ENCODE measurements around the gene PSMD8. TPM values are rescaled to one million over a fixed set of nuclear protein-coding genes. Genes with fewer than 3 reads are reported as not detected.
"Not testable (repeated sequence)": the region's sequence is repeated elsewhere in the genome, so short reads cannot be mapped to it uniquely, and the experiment has no call there.

Gene PSMD8
- total RNA-seq, 1 experiment from 2014 or later: 195 TPM

DNA sequence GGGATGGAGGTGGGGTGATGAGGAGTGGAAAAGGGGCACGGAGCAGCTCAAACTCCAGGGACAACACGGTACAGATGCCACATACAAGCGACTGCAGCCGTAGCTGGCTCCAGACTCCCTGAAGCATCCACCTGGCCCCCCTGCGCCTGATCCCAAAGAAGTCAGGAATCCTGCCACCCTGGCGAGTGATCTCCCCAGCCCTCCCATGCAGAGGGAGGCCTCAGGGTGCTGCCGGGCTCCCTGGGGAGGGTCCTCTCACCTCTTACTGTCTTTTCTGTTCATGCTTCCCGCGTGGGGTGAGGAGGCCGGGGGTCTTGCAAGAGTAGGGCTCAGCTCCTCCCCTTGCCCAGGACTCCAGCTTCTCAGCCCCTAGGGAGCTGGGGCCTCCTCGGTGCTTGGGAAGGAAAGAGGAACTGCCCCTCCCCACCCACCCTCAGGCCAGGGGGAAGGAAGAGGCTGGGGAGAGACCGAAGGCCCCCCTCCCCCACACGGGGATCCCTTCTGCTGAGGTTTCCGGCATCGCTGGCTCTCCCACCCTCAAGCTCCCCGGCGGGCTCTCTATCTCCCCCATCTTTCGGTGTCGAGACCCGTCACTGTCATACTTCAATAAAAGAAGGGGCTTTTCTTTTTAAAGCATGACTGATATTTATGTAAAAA is 51.6 kb downstream of the PSMD8 start, which contains the start of gene RASGRP4:
Gene RASGRP4, minus strand, starts transcription at position 410 of the 657 bp plus-strand sequence. Its CDS starts 128 bp downstream, at position 282.
- H3K9ac ChIP-seq (ENCODE audit: low read length): no peak within 1 kb of the TSS
- no peaks in the 10 kb centered on the region for H4K20me1 ChIP-seq (ENCODE audit: insufficient read depth)
- ChIA-PET RAD21 (ENCODE audit: low non-redundant PET in 1 of 2, low total read pairs in 2 of 2, uncharacterized antibody in 2 of 2, unreplicated experiment in 2 of 2) (no interaction called here), POLR2A (no interaction called here), CTCF (no interaction called here)
- H3K9me2 ChIP-seq (ENCODE audit: insufficient read depth): no peaks in the 10 kb centered on the region
- H3K27me3 ChIP-seq (ENCODE audit: insufficient read depth, low read length): no peaks in the 10 kb centered on the region
- no peak within 1 kb of the TSS for H3K4me3 ChIP-seq (replicated peaks in 1 of 2; ENCODE audit: low read depth in 1 of 2, low read length in 2 of 2)
- H3K27ac ChIP-seq (ENCODE audit: low read depth, low read length): no peak within 1 kb of the TSS
- H3K4me2 ChIP-seq (ENCODE audit: low read length): no peak within 1 kb of the TSS
- no TSS peak for BruUV-seq (replicated peaks)
- no peaks in the 10 kb centered on the region for H3K4me1 ChIP-seq (ENCODE audit: control insufficient read depth in 1 of 2, insufficient read depth in 2 of 2, low read length in 2 of 2)
- ATAC-seq: no peak
- H3K9me3 ChIP-seq (ENCODE audit: control insufficient read depth in 1 of 2, insufficient read depth in 1 of 2, low read depth in 1 of 2, low read length in 2 of 2): no peaks in the 10 kb centered on the region
- no peaks in the 10 kb centered on the region for H3K36me3 ChIP-seq (ENCODE audit: control insufficient read depth in 1 of 2, insufficient read depth in 2 of 2, low read length in 2 of 2)
- DNase-seq (ENCODE audit: low read depth, low spot score): no peak
- TF ChIP-seq, protein P1, sequence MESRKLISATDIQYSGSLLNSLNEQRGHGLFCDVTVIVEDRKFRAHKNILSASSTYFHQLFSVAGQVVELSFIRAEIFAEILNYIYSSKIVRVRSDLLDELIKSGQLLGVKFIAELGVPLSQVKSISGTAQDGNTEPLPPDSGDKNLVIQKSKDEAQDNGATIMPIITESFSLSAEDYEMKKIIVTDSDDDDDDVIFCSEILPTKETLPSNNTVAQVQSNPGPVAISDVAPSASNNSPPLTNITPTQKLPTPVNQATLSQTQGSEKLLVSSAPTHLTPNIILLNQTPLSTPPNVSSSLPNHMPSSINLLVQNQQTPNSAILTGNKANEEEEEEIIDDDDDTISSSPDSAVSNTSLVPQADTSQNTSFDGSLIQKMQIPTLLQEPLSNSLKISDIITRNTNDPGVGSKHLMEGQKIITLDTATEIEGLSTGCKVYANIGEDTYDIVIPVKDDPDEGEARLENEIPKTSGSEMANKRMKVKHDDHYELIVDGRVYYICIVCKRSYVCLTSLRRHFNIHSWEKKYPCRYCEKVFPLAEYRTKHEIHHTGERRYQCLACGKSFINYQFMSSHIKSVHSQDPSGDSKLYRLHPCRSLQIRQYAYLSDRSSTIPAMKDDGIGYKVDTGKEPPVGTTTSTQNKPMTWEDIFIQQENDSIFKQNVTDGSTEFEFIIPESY (IDR thresholded peaks at IDR 0.05; ENCODE audit: extremely low read depth, insufficient replicate concordance, low read length): no peak
- TF ChIP-seq JUND (IDR thresholded peaks at IDR 0.05) (no peak), SIN3A (IDR thresholded peaks at IDR 0.05; ENCODE audit: low read depth) (no peak), RAD21 (IDR thresholded peaks at IDR 0.05; ENCODE audit: low read depth) (no peak), CBX3 (IDR thresholded peaks at IDR 0.05; ENCODE audit: low read depth) (no peak), FOSL1 (IDR thresholded peaks at IDR 0.05; ENCODE audit: low read depth) (no peak), TCF7L2 (IDR thresholded peaks at IDR 0.05; ENCODE audit: borderline replicate concordance, extremely low read depth, insufficient read depth, insufficient read length) (no peak), EZH2 (IDR thresholded peaks at IDR 0.05) (no peak), SRF (IDR thresholded peaks at IDR 0.05; ENCODE audit: low read depth) (no peak), SP1 (IDR thresholded peaks at IDR 0.05; ENCODE audit: low read depth) (no peak), CEBPB (IDR thresholded peaks at IDR 0.05; ENCODE audit: low read depth) (no peak)
- TF ChIP-seq, protein P2, sequence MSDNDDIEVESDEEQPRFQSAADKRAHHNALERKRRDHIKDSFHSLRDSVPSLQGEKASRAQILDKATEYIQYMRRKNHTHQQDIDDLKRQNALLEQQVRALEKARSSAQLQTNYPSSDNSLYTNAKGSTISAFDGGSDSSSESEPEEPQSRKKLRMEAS (IDR thresholded peaks at IDR 0.05): no peak
- TF ChIP-seq, protein P3, sequence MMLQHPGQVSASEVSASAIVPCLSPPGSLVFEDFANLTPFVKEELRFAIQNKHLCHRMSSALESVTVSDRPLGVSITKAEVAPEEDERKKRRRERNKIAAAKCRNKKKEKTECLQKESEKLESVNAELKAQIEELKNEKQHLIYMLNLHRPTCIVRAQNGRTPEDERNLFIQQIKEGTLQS (IDR thresholded peaks at IDR 0.05): no peak
- TF ChIP-seq, protein P4, sequence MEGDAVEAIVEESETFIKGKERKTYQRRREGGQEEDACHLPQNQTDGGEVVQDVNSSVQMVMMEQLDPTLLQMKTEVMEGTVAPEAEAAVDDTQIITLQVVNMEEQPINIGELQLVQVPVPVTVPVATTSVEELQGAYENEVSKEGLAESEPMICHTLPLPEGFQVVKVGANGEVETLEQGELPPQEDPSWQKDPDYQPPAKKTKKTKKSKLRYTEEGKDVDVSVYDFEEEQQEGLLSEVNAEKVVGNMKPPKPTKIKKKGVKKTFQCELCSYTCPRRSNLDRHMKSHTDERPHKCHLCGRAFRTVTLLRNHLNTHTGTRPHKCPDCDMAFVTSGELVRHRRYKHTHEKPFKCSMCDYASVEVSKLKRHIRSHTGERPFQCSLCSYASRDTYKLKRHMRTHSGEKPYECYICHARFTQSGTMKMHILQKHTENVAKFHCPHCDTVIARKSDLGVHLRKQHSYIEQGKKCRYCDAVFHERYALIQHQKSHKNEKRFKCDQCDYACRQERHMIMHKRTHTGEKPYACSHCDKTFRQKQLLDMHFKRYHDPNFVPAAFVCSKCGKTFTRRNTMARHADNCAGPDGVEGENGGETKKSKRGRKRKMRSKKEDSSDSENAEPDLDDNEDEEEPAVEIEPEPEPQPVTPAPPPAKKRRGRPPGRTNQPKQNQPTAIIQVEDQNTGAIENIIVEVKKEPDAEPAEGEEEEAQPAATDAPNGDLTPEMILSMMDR (IDR thresholded peaks at IDR 0.05 in 2 of 3, conservative IDR thresholded peaks at IDR 0.05 in 1 of 3; ENCODE audit: borderline replicate concordance in 1 of 3, insufficient read depth in 1 of 3, low read depth in 2 of 3, low read length in 2 of 3): no peak
- intact Hi-C loops (cut with micrococcal nuclease): no loop called here
- no peaks in the 10 kb centered on the region for H3K79me2 ChIP-seq (ENCODE audit: insufficient read depth, low read length)
- H2AFZ ChIP-seq (ENCODE audit: low read depth, low read length, poor library complexity, severe bottlenecking): no peak within 1 kb of the TSS

DNA sequence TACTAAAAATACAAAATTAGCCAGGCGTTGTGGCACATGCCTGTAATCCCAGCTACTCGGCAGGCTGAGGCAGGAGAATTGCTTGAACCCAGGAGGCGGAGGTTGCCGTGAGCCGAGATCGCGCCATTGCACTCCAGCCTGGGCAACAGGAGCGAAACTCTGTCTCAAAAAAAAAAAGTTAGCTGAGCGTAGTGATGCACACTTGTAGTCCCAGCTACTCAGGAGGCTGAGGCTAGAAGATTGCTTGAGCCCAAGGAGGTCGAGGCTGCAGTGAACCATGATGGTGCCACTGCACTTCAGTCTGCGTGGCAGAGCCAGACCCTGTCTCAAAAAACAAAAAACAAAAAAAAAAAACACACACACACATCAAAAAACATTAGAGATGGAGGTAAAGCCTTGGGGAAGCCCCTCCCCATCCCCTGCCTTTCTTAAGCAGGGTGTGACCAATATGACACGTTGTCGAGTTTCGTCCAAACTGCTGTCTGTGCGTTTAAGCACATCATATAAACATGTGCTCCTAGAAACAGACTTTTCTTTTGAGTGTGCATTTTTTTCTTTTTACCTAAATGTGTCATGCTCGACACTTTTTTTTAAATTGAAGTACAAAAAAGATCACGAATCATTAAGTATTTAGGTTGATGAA is 52.8 kb downstream of the PSMD8 start:
- CTCF ChIA-PET: interaction anchor here (1.7 kb wide), 1 partner anchor 24 kb away, joined by 6 read pairs; the partner anchor contains the start of gene FAM98C
- BruUV-seq (replicated peaks); H3K36me3 ChIP-seq (ENCODE audit: control insufficient read depth in 1 of 2, insufficient read depth in 2 of 2, low read length in 2 of 2); H3K4me3 ChIP-seq (replicated peaks in 1 of 2; ENCODE audit: low read depth in 1 of 2, low read length in 2 of 2); H3K79me2 ChIP-seq (ENCODE audit: insufficient read depth, low read length); H2AFZ ChIP-seq (ENCODE audit: low read depth, low read length, poor library complexity, severe bottlenecking); H4K20me1 ChIP-seq (ENCODE audit: insufficient read depth); intact Hi-C loops (cut with micrococcal nuclease); H3K9ac ChIP-seq (ENCODE audit: low read length); H3K4me1 ChIP-seq (ENCODE audit: control insufficient read depth in 1 of 2, insufficient read depth in 2 of 2, low read length in 2 of 2); H3K27me3 ChIP-seq (ENCODE audit: insufficient read depth, low read length); H3K9me3 ChIP-seq (ENCODE audit: control insufficient read depth in 1 of 2, insufficient read depth in 1 of 2, low read depth in 1 of 2, low read length in 2 of 2); POLR2A ChIA-PET; H3K9me2 ChIP-seq (ENCODE audit: insufficient read depth); RAD21 ChIA-PET (ENCODE audit: low non-redundant PET in 1 of 2, low total read pairs in 2 of 2, uncharacterized antibody in 2 of 2, unreplicated experiment in 2 of 2); DNase-seq (ENCODE audit: low read depth, low spot score); H3K4me2 ChIP-seq (ENCODE audit: low read length); H3K27ac ChIP-seq (ENCODE audit: low read depth, low read length); ATAC-seq: not testable (repeated sequence)
